Stimulated activated naive CD8-positive, alpha-beta T cell treated with anti-CD3 and anti-CD28 coated beads, Interleukin-15, amount 100 ng/mL, for 72 hours (primary cell): ENCODE results near the gene PPIP5K2.
"Not testable (repeated sequence)": the region's sequence is repeated elsewhere in the genome, so short reads cannot be mapped to it uniquely, and the experiment has no call there.

ENCODE experiments used
- ATAC-seq: fragments of 150-1000 bp; cut with Tn5 transposase; 2 replicates; pipeline ENCODE4 v1.10.0; 2021; ENCODE audit warnings: mild to moderate bottlenecking, moderate library complexity
- DNase-seq, 2 donors: peaks; one replicate each; pipeline ENCODE4 v3.0.0; 2021 to 2022
- H3K27ac Mint-ChIP-seq, 2 donors: one replicate each; pipeline ENCODE4 v1.8.0; 2022; ENCODE audit warnings: mild to moderate bottlenecking in 2 of 2, mixed read lengths in 2 of 2, moderate library complexity in 2 of 2
- H3K27me3 Mint-ChIP-seq: one replicate; pipeline ENCODE4 v1.8.0; 2022; ENCODE audit warnings: mixed read lengths
- H3K4me1 Mint-ChIP-seq: one replicate; pipeline ENCODE4 v1.8.0; 2022; ENCODE audit warnings: mild to moderate bottlenecking, mixed read lengths
- H3K4me3 Mint-ChIP-seq, 2 donors: one replicate each; pipeline ENCODE4 v1.8.0; 2022; ENCODE audit warnings: mild to moderate bottlenecking in 2 of 2, mixed read lengths in 2 of 2, moderate library complexity in 1 of 2
- H3K9me3 Mint-ChIP-seq, 2 donors: one replicate each; pipeline ENCODE4 v1.8.0; 2022; ENCODE audit warnings: mixed read lengths in 2 of 2

PPIP5K2 gene

DNA sequence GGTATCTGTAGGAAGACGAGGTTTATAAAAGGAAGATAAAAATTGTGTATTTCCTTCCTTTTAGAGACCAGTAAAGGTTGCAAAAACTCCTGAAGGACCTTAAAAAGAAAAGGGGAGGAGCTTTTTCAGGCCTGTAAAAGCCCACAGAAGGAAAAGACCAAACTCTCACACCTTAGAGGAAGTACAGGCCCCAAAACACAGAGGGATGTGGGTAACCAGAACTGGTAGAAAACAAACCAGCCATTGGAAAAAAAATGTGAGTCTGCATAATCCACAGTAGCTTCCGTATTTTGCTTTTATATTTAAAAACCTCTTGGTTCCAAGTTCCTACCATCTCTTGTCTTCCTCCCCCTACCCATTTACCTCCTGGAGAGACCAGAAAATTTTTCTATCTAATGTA is 8.6 kb upstream of the PPIP5K2 start:
- peaks cover 51% of the 10 kb centered on the region for H3K4me1 Mint-ChIP-seq
- peaks cover 0 to 8% of the 10 kb centered on the region in 2 donors for H3K9me3 Mint-ChIP-seq
- peak overlapping the region; percentile 70 to 79 for H3K4me3 Mint-ChIP-seq
- DNase-seq: peak; percentile 15 to 17
- H3K27me3 Mint-ChIP-seq: no peaks in the 10 kb centered on the region
- H3K27ac Mint-ChIP-seq: peak overlapping the region; percentile 89 to 98
- ATAC-seq: peak; percentile 83

DNA sequence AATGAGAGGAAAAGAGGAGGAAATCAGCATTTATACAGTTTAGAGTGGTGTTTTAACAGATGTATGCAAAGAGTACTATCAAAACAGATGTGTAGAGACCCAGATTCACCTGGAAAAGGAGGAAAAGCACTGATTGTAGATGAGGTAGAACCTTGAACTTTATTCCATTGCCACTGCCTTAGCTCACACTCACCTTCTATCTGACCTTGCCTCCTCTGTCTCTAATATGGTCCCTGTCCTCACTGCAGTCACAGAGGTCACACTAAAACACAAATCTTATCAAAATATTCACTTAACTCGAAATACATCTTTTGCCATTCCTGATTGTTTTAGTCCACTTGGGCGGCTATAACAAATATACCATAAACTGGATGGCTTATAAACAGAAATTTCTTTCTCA is 7.2 kb upstream of the PPIP5K2 start:
- ATAC-seq: no peak
- Mint-ChIP-seq H3K9me3 (peaks cover 0 to 8% of the 10 kb centered on the region in 2 donors), H3K27me3 (no peaks in the 10 kb centered on the region), H3K27ac (peak overlapping the region in 1 of 2 donors; percentile 5), H3K4me3 (peak overlapping the region in 1 of 2 donors; percentile 25), H3K4me1 (peaks cover 57% of the 10 kb centered on the region)
- DNase-seq: no peak

DNA sequence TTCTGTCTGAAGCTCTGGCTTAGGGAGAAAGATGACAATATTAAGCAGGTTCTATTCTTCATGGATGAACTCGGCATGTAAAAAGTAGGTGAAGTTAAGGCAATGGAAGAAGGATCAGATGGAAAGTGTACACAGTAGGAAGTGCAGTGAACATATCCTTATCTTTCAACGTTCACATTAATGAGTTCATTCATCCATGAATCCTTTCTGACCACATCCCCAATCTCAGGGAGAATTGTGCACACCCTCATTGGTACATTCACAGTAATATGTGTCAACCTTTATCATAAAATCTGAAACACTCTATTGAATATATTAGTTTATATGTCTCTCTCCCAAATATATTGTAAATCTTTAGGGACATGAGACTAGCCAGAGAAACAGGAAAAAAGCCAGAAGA is 5.7 kb upstream of the PPIP5K2 start:
- Mint-ChIP-seq H3K4me1 (peaks cover 58% of the 10 kb centered on the region), H3K9me3 (peaks cover 0 to 8% of the 10 kb centered on the region in 2 donors), H3K4me3 (no peak overlapping the region), H3K27me3 (no peaks in the 10 kb centered on the region), H3K27ac (no peak overlapping the region)
- DNase-seq (no peak), ATAC-seq (no peak)

DNA sequence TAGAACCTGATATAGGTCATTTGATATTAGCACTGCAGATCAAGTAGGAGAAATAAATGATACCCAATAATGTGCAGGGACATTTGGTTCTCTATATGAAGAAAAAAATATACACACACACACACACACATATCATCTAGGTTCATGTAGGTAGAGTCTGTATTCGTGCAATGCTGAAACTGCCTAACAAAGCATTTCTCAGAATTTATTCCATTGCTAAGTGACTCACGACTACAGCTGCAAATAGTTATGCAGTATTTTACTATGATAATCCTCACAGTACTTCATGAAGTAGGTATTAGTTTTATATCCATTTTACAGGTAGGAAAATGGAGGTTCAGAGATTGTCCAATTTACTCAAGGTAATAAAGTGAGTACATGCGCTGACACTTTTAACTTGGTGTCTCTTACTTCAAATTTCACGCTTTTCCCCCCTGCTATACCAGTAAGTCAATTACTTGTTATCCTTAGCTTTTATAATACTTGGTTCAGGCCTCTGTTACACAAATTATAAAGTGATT is 2.6 kb upstream of the PPIP5K2 start:
- H3K27ac Mint-ChIP-seq: peak overlapping the region in 1 of 2 donors; percentile 20
- no peak overlapping the region for H3K4me3 Mint-ChIP-seq
- ATAC-seq (no peak), DNase-seq (no peak)
- no peaks in the 10 kb centered on the region for H3K9me3 Mint-ChIP-seq
- peaks cover 42% of the 10 kb centered on the region for H3K4me1 Mint-ChIP-seq
- H3K27me3 Mint-ChIP-seq: no peaks in the 10 kb centered on the region

DNA sequence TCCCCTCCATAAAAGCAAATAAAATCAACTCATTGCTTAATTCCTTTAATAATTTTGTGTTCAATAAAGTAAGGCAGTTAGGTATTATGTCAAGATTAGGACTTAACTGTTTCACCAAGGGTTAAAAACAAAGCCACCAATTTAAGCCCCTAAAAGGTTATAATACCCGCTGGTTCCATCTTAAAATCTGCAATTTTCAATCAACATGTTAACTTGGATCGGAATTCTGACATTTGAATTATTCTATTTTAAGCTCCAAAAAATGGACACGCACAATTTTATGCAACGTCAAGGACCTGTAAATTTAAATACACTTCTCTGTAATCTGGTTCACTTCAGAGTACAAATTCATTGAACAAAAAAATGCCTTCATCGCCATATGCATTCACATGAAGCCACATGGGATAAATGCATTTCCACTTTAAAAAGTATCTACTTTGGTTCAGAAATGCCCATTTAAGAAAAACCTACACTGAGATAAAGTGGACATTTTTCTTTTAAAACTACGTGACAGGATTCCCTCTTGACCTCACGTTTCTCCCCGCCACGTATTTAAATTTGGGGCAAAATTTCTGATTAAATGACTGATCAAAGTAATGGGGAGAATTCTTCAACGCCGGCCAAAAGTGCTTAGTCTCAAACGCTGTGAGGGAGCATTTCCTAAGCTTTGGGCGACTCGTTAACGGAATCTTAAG is 884 bp upstream of the PPIP5K2 start:
- no peak for DNase-seq
- Mint-ChIP-seq H3K27me3 (no peaks in the 10 kb centered on the region), H3K4me1 (peaks cover 41% of the 10 kb centered on the region), H3K9me3 (no peaks in the 10 kb centered on the region), H3K27ac (peak overlapping the region; percentile 98 to 99), H3K4me3 (peak overlapping the region; percentile 92 to 93)
- ATAC-seq: no peak

DNA sequence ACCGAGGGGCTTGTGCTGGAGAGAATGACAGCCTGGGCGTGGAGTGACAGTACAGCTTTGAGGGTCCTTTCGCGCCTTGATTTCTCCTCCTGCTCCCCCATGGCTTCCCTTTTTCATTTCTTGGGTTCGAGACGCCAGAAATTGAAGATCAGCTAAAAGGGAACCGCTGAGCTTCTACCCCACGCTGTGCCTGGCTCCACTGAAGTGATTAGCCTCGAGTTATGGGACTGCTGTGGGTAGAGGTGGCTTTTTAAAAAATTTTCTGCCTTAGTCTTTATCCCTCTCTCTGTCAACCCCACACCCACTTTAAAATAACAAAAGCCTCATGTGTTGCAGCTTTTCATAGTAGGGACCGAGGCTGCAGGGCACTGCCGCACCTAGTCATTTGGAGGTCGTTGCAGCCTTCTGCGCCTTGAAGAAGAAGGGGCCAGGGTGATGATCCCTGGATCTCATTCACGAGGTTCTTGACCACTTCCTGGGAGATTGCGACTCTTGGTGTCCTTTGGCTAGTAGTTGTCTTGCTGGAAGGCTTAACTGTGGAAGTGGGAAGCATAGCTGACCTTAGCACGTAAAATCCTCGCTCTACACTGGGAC is 603 bp downstream of the PPIP5K2 start:
- H3K27me3 Mint-ChIP-seq: no peaks in the 10 kb centered on the region
- H3K4me3 Mint-ChIP-seq: peak overlapping the region; percentile 92 to 93
- peak overlapping the region; percentile 96 to 98 for H3K27ac Mint-ChIP-seq
- ATAC-seq: no peak
- H3K9me3 Mint-ChIP-seq: no peaks in the 10 kb centered on the region
- H3K4me1 Mint-ChIP-seq: peaks cover 38% of the 10 kb centered on the region
- peak in 1 of 2 donors; percentile 10 for DNase-seq

DNA sequence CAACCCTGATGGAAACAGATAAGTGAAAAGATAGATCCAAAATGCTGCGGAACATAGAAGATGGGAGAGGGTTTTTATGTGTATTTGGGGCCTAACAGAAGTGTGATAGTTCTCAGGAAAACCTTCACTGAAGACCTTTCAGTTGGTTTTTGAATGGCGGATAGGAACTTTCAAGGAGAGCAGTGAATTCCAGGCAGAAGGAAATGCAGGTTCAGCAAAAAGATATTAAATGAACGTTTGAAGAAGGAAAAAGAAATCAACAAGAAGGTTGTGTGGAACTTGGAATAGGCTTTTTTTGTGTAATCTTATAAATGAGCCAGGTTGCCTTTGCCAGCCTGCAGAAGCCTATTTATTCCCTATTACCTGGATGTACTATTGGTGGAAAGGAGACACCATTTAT is 2.1 kb downstream of the PPIP5K2 start:
- H3K4me1 Mint-ChIP-seq: peaks cover 41% of the 10 kb centered on the region
- DNase-seq (no peak), ATAC-seq (no peak)
- H3K9me3 Mint-ChIP-seq: no peaks in the 10 kb centered on the region
- H3K27ac Mint-ChIP-seq: peak overlapping the region in 1 of 2 donors; percentile 38
- no peaks in the 10 kb centered on the region for H3K27me3 Mint-ChIP-seq
- H3K4me3 Mint-ChIP-seq: peak overlapping the region; percentile 92 to 93

DNA sequence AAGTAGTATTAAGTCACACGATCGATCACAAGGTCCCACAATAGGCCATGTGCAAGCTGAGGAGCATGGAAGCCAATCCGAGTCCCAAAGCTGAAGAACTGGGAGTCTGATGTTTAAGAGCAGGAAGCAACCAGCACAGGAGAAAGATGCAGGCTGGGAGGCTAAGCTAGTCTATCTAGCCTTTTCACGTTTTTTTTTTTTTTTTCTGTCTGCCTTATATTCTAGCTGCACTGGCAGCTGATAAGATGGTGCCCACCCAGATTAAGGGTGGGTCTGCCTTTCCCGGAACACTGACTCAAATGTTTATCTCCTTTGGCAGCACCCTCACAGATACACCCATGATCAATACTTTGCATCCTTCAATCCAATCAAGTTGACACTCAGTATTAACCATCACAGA is 6.5 kb downstream of the PPIP5K2 start:
- DNase-seq (no peak), ATAC-seq (no peak)
- Mint-ChIP-seq H3K4me1 (peaks cover 36% of the 10 kb centered on the region), H3K27ac (no peak overlapping the region), H3K27me3 (no peaks in the 10 kb centered on the region), H3K9me3 (no peaks in the 10 kb centered on the region), H3K4me3 (no peak overlapping the region)

DNA sequence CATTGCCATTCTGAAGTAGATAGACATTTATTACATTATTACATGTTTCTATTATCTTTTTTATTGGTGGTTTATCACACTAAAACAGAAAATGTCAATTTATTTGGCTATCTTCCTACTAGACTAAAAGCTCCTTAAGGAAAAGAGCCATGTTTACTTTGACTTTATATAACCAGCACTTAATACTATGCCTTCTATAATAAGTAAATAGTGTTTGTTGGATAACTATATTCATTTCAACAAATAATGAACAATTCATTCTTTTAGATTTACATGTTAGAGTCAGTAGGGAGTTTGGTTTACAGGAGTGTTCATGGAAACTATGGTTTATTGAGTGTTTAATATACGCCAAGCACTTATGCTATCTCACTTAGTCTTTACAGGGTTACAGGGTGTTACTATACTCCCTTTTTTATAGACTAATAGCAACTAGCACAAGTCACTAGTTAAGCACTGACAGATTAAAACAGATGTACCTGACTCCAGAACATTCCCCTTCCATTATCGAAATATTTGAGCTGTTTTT is 7.3 kb downstream of the PPIP5K2 start:
- Mint-ChIP-seq H3K27ac (peak overlapping the region in 1 of 2 donors; percentile 71), H3K4me3 (no peak overlapping the region), H3K4me1 (peaks cover 28% of the 10 kb centered on the region), H3K27me3 (no peaks in the 10 kb centered on the region), H3K9me3 (no peaks in the 10 kb centered on the region)
- no peak for ATAC-seq
- no peak for DNase-seq

DNA sequence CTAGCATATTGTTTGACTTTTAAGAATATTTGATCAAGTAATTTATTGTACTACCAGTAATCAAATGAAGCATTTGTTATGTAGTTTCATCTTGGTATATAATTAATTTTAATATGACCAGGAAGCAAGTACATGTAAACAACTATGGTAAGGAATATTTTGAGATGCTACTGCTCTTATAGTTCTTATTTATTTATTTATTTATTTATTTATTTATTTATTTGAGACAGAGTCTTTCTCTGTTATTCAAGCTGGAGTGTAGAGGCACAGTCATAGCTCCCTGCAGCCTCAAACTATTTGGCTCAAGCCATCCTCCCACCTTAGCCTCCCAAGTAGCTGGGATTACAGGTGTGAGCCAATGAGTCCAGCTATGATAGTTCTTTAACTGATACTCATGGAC is 8.1 kb downstream of the PPIP5K2 start:
- Mint-ChIP-seq H3K27me3 (no peaks in the 10 kb centered on the region), H3K4me3 (no peak overlapping the region), H3K27ac (no peak overlapping the region), H3K4me1 (peaks cover 23% of the 10 kb centered on the region), H3K9me3 (no peaks in the 10 kb centered on the region)
- DNase-seq (no peak), ATAC-seq (no peak)

DNA sequence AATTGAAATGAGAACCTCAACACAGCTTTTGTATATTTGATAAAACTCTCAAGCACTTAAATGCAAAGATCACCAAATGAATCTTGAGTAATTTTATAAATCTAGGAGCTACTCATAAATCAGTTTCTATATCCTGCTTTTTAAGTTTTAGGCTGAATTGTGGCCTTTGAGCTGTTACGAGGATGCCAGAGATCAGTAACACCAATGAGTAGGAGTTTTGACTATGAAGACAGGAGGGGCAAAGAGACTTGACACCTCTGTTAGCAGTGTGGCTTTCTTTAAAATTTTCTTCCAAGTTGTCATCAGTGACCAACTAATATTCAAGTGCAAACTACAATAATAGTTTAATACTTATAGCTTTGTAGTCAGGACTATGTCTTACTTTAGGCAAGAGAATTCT is 12.6 kb downstream of the PPIP5K2 start:
- no peaks in the 10 kb centered on the region for H3K27me3 Mint-ChIP-seq
- no peak overlapping the region for H3K27ac Mint-ChIP-seq
- peaks cover 12% of the 10 kb centered on the region for H3K4me1 Mint-ChIP-seq
- ATAC-seq (peak; percentile 54), DNase-seq (no peak)
- H3K4me3 Mint-ChIP-seq: no peak overlapping the region
- H3K9me3 Mint-ChIP-seq: no peaks in the 10 kb centered on the region

DNA sequence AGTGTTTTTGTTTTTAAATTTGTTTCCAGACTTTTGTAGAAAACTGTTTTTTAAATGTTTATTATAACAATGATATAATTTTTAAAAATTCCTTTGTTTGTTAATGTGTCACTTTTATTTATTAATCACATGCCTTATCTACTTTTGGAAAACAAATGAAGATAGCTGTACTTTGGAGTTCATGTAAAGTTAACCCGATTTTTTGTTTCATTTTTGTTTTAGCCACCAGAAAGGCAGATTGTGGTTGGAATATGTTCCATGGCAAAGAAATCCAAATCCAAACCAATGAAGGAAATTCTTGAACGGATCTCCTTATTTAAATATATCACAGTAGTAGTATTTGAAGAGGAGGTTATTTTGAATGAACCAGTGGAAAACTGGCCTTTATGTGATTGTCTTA is 13.1 kb downstream of the PPIP5K2 start:
- Mint-ChIP-seq H3K4me3 (no peak overlapping the region), H3K4me1 (peaks cover 11% of the 10 kb centered on the region), H3K27me3 (no peaks in the 10 kb centered on the region), H3K9me3 (no peaks in the 10 kb centered on the region), H3K27ac (no peak overlapping the region)
- DNase-seq (no peak), ATAC-seq (no peak)

DNA sequence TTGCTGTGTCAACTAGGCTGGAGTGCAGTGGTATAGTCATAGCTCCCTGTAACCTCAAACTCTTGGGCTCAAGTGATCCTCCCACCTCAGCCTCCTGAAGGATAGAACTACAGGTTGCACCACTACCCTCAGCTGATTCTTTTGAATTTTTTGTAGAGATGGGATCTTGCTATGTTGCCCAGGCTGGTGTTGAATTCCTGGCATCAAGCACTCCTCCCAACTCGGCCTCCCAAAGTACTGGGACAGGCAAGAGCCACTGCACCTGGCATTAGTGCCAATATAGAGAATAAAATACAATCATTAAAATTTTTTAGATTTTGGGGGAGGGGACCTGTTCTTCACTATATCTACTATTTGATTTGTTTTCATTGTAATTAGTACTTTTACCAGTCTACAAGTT is 15.4 kb downstream of the PPIP5K2 start:
- DNase-seq (no peak), ATAC-seq (no peak)
- H3K27ac Mint-ChIP-seq: no peak overlapping the region
- H3K4me3 Mint-ChIP-seq: no peak overlapping the region
- H3K9me3 Mint-ChIP-seq: no peaks in the 10 kb centered on the region
- H3K4me1 Mint-ChIP-seq: peaks cover 11% of the 10 kb centered on the region
- H3K27me3 Mint-ChIP-seq: no peaks in the 10 kb centered on the region

DNA sequence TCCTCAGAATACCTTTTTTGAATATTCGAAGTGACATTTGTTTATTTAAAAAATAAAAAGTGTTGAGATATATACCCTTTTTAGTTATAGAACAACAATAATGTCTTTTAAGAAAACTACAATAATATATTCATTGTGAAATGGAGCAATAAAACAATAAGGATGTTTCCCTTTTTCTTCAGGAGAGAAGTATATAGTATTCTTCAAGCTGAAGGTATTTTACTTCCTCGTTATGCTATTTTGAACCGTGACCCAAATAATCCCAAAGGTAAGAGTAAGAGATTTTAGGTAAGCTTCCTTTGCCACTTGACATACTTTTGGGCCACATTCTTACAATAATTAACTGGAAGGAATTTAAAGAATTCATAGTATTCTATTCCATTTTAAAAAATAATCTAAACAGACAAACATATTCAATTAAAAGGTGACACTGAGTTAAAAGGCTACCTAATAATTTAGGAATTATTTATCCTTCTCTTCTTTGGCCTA is 18.1 kb downstream of the PPIP5K2 start:
- no peak overlapping the region for H3K27ac Mint-ChIP-seq
- no peak for ATAC-seq
- H3K27me3 Mint-ChIP-seq: no peaks in the 10 kb centered on the region
- no peaks in the 10 kb centered on the region for H3K9me3 Mint-ChIP-seq
- H3K4me1 Mint-ChIP-seq: peaks cover 6% of the 10 kb centered on the region
- DNase-seq: no peak
- no peak overlapping the region for H3K4me3 Mint-ChIP-seq

DNA sequence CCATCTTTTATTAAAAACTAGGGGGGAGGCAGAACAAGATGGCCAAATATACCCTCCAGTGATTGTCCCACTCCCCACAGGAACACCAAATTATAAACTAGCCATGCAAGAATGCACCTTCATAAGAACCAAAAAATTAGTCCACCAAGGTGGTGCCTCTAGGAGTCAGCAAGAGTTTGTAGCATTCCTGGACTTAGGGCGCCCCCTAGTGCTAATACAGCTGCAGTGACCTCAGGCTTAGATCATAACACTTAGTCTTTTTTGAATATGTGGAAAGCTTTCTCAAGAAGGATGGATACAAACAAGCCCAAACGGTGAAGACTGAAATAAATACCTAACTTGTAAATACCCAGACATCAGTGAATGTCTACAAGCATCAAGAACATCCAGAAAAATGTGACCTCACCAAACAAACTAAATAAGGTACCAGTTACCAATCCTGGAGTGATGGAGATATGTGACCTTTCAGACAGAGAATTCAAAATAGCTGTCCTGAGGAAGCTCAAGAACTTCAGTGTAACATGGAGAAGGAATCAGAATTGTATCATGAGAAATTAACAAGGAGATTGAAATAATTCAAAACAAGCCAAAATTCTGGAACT is 19.3 kb downstream of the PPIP5K2 start:
- peaks cover 4% of the 10 kb centered on the region for H3K4me1 Mint-ChIP-seq
- peak; percentile 71 to 74 for DNase-seq
- H3K27ac Mint-ChIP-seq: no peak overlapping the region
- no peak overlapping the region for H3K4me3 Mint-ChIP-seq
- no peaks in the 10 kb centered on the region for H3K9me3 Mint-ChIP-seq
- ATAC-seq: peak; percentile 88
- no peaks in the 10 kb centered on the region for H3K27me3 Mint-ChIP-seq

DNA sequence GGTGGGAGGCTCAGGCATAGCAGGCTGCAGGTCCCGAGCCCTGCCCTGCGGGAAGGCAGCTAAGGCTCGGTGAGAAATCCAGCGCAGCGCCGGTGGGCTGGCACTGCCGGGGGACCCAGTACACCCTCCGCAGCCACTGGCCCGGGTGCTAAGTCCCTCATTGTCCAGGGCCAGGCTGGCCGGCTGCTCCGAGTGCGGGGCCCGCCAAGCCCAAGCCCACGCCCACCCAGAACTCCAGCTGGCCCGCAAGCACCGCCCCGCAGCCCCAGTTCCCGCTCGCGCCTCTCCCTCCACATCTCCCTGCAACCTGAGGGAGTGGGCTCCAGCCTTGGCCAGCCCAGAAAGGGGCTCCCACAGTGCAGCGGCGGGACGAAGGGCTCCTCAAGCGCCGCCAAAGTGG is 22.0 kb downstream of the PPIP5K2 start:
- H3K4me1 Mint-ChIP-seq, H3K9me3 Mint-ChIP-seq, H3K27ac Mint-ChIP-seq, ATAC-seq, H3K4me3 Mint-ChIP-seq, H3K27me3 Mint-ChIP-seq, DNase-seq: not testable (repeated sequence)
